CD4-positive, alpha-beta T cell treated with Interleukin-4 for 1 hour (primary cell): Measurements from ENCODE around the gene ZNF487.
"Not testable (repeated sequence)": the region's sequence is repeated elsewhere in the genome, so short reads cannot be mapped to it uniquely, and the experiment has no call there.

ENCODE experiments used
- DNase-seq, 2 donors: peaks; one replicate each; pipeline ENCODE4 v3.0.0-alpha.2; 2020 to 2022

Gene ZNF487

GRCh38 chr10:43436291-43437140 is at the start of gene ZNF487:
ZNF487 (plus strand) TSS chr10:43437111; CDS start chr10:43475814, 38,703 bp downstream.
- peak; percentile 94 for DNase-seq

DNA sequence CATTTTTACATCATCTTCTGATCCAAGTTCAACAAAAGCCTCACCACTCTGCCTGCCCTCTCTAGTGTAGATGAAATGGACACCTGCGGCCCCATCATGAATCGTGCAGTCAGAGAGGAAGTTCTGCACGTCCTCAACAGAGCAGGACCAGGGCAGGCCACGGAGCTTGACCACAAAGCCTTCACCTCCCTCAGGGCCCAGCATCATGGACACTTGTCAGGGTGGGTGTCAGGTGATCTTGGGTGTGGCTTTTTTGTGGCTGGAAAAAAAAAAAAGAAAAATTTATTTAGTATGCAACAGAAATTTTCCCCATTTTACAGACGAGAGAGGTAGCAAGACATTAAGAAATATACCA is 49.3 kb upstream of the ZNF487 start:
- no peak for DNase-seq

- no peak for DNase-seq
These were observed 47.0 kb upstream of the ZNF487 start for GRCh38 chr10:43389867-43390266.

DNA sequence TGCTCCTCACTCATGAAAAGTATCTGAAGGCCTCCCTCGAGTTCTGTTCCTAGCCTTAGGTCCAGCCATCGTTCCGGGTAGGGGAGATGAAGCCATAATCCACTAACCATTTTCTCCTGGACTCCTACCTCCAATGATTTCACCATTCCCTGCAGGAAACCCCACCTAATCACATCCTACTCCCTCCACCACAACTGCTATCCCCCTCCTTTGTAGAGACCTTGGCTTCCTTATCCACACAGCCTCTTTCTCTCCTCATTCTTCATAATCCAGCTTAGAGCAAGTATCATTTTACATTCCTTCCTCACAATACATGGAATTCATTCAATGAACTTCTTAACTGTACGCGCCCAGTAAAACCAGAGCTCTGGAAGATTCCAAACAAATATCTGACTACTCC is 46.6 kb upstream of the ZNF487 start:
- no peak for DNase-seq

GRCh38 chr10:43390759-43391158 is 46.2 kb upstream of the ZNF487 start:
- peak in 1 of 2 donors; percentile 41 for DNase-seq

GRCh38 chr10:43391496-43391895 is 45.4 kb upstream of the ZNF487 start:
- no peak for DNase-seq

GRCh38 chr10:43392748-43393147 is 44.2 kb upstream of the ZNF487 start:
- DNase-seq, result no peak

DNA sequence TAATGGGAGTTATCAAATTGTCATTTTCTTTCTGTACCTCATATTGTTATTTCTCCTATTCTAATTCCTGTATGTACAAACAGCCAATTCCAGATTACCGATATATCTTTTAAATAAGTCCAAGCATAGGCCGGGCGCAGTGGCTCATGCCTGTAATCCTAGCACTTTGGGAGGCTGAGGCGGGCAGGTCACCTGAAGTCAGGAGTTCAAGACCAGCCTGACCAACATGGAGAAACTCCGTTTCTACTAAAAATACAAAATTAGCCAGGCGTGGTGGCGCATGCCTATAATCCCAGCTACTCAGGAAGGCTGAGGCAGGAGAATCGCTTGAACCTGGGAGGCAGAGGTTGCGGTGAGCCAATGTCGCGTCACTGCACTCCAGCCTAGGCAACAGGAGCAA is 43.7 kb upstream of the ZNF487 start:
- DNase-seq, result not testable (repeated sequence)

- DNase-seq, result no peak
These were observed 43.1 kb upstream of the ZNF487 start for GRCh38 chr10:43393606-43394360.

DNA sequence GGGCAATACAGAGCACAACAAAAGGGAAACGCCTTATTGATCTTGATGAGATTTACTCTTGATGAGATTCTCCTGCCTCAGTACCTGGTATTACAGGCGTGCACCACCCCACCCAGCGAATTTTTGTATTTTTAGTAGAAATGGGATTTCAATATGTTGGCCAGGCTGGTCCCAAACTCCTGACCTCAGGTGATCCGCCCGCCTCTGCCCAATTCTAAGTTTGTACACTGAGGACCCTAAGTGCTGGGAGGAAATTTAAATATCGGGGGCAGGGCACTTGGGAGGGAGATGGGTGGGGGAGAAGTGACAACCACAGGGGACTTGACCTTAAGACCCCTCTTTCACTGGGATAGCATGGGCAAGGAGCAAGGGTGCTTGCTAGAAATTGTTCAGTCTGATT is 42.0 kb upstream of the ZNF487 start:
- no peak for DNase-seq

DNA sequence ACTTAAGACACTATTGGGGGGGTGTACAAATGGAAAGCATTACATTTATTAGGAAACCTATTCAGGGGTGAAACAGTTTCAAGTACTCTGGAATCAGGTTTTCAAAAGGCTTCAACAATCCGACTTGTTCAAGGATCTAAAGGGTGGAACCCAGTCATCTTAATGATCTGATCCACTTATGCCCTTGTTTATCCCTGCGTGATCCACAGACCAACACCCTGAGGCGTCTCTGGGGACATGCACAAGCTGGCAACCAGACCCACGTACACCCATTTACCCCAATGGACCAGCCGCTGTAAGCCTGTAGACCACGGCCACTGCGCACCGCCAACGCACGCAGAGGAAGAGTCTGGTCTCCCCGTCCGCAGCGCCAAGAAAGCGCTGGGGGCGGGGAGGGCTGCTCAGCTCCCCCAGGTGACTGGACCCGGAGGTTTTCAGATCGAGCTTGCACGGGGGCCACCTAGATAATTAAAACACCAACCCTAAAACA is 41.3 kb upstream of the ZNF487 start:
- no peak for DNase-seq

GRCh38 chr10:43396061-43396927 is 40.6 kb upstream of the ZNF487 start:
- DNase-seq, result peak; percentile 82 to 87

DNA sequence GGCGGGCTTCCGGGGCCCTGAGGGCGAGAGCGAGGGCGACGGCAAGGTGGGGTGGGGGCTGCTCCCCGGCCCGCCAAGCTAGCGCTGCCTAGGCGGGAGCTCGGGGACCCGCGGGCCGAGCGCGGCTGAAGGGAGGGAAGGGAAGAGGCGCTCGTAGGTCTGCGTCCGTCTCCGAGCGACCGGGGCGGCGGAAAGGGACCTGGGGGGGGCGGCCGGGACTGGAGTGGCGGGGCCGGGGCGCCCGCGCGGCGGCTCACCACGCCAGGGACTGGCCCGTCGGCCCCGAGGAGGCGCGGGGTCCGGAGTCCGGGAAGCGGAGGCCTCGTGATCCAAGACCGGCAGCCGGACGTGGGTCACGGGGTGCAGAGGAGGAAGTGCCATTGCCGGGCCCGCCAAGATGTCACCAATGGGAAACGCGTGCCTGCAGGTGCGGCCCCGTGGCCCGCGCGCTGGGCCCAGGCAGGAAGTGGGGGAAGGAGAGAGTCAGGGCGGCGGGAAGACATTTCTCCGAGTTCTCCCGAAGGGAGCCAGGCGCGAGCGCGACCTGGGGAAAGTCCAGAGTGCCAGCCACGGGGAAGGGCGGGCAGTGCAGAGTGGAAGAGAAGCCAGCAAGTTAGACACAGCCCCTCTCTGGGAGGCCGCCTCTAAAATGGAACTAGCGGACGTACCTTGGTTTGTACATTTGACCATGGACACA is 39.8 kb upstream of the ZNF487 start:
- peak; percentile 83 to 85 for DNase-seq

DNA sequence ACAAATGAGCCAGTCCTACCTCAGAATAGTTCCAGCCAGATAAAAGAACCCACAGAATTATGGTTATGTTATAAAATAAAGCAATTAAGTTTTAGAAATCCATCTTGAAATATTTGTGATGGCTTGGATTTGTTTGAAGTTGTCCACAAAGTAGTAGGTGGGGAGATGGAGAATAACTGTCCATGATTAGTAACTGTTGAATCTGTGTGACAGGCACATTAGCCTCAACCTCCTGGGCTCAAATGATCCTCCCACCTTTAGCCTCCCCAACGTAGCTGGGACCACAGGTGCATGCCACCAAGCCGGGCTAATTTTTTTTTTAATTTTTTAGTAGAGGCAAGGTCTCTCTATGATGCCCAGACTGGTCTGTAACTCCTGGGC is 38.0 kb upstream of the ZNF487 start:
- DNase-seq, result no peak

DNA sequence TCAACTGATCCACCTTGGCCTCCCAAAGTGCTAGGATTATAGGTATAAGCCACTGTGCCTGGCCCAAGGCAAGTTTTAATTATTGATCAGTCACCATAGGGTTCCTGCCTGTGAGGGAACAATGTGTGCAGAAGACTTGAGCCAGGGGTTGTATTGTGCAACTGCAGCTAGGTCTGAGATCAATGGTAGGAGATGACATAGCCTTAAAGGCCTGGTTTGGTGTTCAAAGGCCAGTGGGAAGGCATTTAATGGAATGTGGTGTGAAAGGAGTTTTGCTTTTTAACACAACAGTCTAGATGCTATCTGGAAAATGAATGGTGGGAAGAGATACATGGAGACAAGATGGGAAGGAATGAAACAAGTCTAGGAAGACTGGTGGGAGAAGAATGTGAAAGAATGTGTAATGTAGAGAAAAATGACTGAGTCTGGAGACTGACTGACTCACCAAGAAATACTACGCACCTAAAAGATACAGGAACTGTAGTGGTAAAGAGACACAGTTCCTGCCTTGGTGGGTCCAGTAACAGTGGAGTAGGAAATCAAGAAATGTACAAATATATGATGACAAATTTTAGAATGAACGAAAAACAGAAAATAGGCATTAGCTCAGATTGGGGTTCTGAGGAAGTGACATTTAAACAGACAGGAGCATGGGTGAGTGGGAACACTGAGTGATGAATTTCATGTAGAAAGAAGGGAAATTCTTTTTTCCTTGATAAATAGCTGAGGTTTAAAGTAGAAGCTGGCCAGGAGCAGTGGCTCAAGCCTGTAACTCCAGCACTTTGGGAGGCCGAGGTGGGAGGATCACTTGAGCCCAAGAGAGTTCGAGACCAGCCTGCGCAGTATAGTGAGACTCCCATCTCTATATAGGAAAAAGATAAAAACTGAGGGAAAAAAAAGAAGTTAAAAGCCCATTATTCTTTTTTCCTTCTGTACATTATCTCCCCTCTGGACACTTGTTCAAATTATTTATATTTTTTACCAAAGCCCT is 37.3 kb upstream of the ZNF487 start:
- DNase-seq, result peak in 1 of 2 donors; percentile 45

DNA sequence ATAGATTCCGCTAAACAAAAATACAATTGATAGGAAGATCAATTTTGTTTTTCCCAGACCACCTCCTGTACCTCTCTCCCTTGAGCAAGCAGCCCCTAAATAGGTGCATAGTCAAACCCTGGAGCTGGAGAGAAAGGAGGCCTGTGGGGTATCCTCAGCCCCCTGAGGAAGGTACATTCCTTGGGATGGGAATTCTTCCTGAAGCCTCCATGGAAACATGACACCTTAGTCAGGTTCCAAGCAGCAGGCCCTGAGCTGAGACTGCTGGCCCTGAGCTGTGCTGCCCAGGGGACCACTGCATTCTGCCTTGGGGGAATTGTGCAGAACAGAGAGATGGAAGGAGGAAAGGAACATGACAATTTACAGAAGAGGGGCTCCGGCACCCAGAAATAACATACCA is 35.3 kb upstream of the ZNF487 start:
- DNase-seq, result no peak

DNA sequence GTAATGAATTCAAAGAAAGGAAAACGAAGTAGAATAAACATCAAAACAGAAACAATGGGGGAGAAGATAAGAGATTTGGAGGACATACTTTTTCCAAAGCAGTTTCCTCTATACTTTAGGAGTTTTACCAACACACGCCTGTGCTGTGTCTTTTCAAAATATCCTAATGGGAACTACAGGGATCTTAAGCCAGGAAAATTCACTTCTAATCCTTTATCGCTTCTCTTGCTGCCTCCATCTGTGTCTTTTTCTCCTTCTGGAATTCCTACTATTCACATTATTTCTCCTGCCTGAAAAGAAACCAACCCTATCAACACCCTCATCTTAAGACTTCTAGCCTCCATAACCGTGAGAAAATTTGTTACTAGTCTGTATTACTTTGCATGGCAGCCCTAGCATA is 34.7 kb upstream of the ZNF487 start:
- DNase-seq, result no peak

DNA sequence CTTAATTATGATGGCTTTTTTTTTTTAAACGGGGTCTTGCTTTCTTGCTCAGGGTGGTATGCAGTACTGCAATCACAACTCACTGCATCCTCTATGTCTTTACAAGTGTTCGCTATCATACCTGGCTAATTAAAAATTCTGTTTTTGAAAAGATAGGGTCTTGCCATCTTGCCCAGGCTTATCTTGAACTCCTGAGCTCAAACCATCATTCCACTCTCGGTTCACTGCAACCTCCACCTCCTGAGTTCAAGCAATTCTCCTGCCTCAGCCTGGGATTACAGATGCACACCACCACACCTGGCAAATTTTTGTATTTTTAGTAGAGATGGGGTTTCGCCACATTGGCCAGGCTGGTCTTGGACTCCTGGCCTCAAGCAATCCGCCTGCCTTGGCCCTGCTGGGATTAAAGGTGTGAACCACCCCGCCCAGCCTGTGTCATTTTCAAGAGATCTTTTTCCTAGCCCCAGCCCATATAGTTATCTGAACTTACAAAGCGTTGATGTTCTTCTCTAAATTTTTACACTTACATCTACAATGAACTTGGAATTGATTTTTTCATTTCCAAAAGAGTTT is 33.9 kb upstream of the ZNF487 start:
- no peak for DNase-seq

GRCh38 chr10:43403911-43404703 is 32.8 kb upstream of the ZNF487 start:
- DNase-seq, result no peak

DNA sequence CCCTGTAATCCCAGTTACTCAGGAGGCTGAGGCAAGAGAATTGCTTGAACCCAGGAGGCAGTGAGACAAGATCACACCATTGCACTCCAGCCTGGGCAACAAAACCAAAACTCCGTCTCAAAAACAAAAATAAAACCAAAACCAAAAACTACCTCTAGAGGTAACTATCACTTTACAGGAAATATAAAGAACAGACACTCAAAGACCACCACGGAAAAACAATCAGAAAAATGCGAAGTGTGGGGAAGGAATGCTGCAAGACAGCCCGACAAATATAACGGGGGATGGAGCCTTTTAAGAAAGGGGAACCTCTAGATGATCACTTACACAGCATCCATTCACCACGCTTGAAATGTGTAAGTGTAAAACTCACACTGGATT is 32.2 kb upstream of the ZNF487 start:
- peak in 1 of 2 donors; percentile 68 for DNase-seq
